ENCODE measurements around the gene DLGAP1.
"Not testable (repeated sequence)": the region's sequence is repeated elsewhere in the genome, so short reads cannot be mapped to it uniquely, and the experiment has no call there.

DLGAP1 gene

DNA sequence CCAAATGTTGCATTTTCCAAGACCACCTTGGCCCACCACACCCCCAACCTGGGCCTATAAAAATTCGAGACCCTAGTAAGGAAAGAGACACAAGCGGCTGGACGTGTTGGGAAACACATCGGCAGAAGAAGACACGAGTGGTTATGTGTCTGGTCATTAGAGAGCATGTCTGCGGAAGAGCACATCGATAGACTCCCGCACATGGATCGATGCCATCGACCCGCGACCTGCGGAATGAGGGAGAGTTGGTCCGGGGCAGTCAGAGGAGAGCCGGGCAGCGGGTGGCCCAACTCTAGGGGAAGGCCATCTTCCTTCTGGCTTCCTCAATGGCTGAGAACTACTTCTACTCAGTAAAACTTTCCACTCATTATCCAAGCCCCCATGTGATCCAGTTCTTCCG is 785.7 kb downstream of the DLGAP1 start:
- DNase-seq = no peak

DNA sequence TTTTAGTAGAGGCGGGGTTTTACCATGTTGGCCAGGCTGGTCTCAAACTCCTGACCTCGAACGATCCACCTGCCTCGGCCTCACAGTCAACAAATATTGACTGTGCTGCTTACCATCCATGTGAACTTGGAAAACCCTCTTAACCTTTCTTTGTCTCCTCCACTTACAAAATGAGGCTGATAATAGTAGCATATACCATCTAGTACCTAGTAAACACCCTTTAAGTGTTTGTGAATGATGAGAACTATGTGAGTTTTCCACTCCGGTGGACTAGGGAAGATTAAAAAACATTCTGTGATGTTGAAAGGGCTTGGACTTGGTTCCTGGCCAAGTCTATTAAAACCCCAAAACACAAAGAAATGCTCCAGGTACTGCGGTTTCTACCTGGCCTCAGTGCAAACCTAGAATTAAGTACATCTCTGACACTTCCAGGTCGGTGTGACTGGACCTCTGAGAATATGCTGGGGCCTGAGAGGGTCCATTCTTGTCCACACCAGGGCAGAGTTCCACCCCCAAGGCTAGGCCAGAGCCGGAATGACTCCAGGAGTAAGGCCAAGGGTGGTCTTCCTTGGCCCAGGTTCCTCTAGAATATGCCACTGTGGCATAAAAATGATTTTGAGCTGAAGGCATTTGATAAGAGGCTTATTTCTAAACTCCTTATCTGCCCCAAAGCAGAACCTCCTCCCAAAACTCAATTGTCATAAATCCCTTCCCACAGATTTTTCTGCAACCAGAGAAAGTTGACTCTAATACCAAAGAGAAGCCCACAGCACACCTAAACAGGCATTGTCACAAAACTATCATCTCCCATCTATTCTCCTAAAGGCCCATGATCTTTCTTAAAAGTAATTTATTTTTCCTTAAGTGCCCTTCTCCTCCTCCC is 787.6 kb downstream of the DLGAP1 start:
- DNase-seq = no peak

DNA sequence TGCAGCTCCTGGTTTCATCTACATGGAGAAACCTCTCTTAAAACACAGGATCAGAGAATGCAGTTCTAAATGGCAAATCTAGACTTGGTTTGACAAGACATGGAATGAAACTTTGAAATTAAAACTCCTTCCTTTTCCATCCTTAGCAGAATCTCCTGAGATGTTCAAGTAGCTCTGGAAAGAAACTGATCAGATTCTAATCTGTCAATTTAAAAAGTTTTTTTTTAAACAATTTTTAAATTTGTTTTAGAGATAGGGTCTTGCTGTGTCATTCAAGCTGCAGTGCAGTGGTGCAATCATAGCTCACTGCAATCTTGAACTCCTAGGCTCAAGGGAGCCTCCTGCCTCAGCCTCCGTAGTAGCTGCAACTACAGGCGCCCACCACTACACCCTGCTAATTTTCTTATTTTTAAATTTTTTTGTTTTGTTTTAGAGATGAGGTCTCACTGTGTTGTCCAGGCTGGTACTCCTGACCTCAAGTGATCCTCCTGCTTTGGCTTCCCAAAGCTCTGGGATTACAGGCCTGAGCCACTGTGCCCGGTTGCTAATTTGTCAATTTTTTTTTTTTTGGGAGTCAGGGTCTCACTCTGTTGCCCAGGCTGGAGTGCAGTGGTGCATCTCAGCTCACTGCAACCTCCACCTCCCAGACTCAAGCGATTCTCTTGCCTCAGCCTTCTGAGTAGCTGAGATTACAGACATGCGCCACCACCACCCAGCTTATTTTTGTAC is 788.4 kb downstream of the DLGAP1 start:
- DNase-seq = no peak

DNA sequence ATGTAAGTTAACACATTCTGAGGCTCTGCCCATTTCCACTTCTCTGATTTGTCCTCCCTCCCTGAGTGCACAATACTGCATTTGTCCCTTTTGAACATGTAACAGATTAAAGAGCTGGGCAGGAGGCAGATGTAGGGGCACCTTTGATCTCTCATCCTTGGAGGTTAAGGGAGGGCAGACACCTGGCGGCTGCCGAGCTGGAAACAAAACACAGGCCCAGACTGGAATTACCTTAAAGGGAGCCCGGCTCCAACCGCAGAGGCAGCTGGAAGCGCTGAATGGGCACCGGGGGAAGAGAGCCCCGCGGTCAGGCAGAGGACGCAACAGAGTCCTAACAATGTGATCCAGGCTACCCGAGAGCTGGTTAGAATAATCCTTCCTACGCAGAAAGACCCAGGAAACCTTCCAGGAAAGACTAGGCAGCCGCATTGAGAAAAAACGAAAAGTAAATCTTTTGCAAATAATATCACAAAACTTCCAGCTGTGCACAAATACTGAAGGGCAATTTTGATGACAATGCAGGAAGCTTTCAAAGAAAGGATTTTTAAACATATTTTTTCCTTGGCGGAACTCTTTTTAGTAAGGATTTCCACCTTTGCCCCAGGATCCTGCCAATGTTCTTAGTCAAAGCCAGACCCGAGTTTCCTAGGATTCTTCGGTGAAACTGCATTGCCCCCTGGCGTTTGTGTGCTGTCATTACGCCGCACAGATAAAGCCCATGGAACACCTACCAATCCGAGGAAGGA is 789.2 kb downstream of the DLGAP1 start:
- peak; percentile 60 to 80 for DNase-seq

DNA sequence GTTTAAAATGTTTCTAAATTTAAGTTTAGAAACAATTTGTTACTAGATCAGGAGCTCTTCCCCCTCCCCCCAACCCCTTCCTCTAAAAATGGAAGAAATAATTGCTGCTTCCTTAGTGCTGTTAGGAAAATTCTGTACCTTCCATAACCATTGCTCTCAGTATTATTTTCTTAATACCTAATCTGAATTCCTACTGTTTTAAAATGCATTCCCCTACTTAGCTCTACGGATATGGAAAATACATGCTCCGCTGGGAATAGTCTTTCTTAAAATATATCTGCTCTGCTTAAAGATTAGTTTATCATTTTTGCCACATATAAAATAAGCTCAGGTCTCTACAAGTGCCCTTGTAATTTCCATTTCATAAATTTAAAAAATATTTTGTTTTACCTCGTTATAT is 789.9 kb downstream of the DLGAP1 start:
- no peak for DNase-seq

DNA sequence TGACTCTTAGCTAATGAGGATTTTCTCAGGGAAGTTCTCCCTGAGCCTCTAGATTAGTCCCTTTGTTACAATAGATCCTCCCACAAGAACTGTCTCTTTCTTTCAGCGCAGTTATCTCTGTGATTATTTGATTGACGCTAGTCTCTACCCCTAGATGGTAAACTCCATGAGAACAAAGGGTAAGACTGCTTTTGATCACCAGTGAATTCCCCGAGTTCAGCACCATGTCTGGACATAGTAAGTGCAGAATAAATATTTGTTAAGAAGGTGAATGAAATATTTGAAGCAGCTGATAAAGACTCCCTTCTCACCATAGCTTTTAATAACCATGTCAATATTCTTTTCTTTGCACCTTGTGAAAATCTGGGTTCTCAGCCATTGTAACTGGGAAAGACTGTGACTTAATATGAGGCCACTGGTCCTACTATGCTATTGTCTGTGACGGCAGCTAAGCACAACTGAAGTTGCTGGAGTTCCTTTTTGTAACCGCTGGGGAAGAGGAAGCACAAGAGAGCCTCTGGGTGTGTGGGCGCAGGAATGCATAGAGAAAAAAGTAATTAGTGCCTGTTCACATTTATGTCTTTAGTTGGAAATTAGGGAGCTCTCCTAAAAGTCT is 790.4 kb downstream of the DLGAP1 start:
- DNase-seq = peak in 1 of 2 donors; percentile 8

DNA sequence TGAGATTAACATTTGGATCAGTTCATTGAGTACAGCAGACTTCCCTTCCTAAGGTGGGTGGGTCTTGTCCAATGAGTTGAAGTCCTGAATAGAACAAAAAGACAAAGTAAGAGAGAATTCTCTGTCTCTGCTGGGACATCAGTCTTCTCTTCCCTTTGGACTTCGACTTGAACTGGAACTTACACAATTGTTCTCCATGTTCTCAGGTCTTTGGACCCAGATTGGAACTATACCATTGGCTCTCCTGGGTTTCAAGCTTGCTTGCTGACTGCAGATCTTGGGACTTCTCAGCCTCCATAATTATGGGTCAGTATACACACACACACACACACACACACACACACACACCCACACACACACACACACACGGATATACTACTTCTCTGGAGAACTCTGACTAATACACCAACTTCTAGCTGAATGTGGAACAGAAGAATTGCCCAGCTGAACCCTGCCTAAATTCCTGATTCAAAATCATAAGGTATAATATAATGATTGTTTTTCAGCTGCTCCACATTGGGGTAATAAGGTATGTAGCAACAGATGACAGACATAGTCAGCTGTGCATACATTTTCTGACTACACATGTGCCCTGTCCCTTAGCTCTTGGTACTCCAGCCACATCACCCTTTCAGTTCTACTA is 791.1 kb downstream of the DLGAP1 start:
- no peak for DNase-seq

DNA sequence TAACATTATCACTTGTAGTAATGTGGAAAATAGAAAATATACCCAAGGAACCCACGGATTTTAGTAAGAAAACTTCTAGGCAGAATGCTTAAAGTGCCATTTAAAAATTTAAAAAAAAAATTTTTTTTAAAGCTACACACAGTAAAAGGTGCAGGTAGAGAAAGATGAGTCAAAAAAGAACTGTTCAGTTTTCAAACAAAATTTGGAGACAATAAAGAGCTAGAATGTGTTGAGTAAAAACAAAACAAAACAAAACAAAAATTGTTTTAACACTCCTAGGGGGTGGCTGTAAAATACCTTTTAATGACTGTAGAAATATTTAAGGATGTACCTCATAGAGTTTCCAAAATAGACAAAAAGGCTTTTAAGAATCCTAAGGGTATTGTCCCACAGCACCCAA is 793.1 kb downstream of the DLGAP1 start:
- DNase-seq = no peak

DNA sequence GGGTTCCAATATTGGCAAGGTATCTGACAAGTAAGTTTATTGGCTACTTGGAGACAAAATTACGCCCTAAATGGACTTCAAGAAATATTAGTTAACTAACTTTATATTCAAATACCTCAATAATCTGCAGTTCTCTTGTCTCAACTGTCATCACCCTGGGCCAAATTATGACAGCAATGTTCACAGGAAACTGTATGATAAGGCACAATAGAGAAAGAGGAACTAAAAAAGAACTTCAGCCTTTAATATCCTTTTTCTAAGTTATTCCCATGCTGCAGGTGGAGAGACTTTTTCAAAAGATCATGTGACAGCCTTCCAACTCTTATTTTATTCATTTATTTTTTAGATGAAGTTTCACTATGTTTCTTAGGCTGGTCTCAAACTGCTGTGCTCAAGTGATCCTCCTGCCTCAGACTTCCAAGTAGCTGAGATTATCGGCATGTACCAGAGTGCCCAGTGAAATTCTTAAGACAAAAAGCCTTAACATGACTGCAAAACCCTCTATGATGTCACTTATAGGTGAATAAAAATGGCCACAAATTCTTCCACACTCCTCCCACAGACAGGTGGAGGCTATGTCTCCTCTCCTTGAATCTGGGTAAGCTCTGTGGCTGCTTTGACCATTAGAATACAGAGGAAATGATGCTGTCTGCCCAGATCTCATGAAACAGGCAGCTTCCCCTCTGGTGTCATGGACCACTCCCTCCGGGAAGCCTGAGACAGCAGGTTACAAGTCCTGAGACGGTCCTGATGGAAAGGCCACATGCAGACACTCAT is 794.2 kb downstream of the DLGAP1 start:
- no peak for DNase-seq

DNA sequence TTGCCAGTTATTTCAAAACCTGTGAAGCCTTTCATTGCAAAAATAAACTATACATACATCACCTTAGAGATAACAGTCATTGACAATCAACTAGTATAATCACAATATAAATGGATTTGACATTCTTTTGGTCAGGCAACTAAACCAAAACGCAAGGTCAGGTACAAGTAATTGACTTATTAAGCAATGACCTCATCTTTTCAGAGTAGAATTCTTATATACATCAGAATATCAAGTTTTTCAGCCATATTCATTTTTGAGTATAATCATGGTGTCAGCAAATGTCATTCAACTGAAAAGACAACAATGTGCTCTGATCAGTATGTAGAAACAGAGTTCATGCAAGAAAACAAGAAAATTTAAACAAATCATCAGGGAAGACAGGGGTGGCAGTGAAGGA is 796.6 kb downstream of the DLGAP1 start:
- no peak for DNase-seq

DNA sequence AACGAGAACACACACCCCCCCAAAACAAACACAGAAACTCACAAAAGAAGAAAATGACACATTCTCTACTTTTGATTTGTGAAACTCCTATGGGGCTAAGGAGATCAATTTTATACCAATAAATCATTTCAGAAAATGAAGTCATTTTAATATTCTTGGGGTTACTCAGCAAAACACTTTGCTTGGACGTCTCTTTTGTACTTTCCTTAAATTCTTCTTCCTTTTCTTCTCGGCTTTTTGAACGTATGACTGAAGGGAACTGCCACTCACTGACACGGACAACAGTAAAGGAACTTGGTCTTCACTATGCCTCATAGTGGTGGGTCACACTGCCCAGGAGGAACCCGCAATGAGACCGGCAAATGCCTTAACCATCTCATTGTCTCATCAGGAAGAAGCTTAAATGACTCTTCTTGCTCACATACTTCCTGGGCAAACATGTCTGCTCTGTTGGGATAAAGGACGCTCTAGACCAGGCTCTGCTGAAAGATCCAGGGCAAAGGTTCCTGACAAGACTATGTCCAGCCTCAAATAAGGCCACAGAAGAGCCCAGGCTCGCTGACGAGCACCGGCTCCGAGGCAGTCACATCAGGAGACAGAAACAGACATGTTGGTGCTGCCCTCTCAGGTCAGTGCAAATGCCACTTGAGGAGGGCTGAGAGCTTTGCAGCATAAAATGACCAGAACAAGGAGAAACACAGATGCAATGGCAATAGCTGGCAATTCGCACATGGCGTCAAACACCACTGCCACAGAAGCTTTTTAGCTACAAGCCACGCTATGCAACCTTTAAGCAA is 799.7 kb downstream of the DLGAP1 start:
- DNase-seq = no peak

DNA sequence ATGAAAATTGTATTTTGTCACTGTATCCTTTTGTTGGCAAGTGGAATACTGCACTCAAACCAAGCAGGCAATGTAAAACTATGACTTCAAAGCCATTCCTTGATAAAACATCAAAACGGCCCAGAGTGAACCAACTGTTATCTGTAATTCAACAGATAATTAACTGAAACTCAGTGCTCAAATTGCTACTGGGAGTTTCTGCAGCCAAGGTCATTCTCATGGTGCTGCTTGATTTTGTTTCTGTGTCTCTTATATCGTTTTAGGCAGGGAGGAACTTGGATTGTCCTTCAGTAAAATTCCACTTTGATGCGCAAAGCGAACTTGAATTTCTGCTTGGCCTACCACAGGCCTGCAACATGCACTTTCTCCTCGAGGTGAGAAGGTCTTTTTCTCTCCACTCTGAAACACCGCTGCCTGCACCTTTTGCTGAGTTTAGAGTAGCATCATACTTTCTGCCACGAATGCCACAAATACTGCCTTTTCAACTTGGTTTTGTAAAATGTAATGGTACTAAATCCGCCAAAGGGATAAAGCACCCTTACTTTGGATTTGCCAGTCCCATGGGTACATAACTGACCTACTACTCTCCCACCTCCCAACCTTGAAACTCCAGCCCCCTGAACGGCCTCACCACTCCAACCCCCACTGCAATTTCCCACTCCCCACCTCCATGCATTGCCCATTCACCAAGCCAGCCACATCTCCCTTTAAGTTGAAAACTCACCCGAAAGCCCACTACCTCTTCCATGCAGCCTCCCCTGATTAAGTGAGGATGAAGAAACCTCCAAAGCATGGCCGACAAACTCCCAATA is 800.5 kb downstream of the DLGAP1 start:
- no peak for DNase-seq

DNA sequence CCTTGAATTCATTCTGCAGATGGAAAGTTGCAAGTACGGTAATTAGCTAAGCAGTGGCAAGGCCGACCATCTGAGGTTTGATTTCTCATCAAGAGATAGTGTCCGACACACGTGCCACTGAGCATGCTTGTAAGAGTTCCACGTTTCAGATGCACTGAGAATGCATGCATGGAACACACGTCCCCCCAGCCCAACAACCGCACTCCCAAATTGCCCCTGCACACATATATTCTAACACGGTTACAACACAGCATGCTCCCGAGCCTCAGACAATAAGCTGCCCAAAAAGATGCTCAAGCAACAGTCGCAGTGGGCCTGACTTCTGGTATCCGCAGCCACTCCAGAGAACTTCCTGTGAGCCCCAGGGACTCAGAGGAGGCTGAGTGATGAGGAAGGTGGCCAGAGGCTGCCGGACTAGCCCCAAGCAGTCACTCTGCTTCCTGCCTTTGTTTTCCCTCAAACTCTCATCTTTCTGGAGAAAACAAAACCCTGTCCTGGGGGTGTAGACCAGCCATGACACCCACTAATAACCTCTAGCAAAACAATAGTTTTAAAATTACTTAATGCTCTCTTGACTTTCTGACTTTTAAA is 801.2 kb downstream of the DLGAP1 start:
- DNase-seq = no peak

DNA sequence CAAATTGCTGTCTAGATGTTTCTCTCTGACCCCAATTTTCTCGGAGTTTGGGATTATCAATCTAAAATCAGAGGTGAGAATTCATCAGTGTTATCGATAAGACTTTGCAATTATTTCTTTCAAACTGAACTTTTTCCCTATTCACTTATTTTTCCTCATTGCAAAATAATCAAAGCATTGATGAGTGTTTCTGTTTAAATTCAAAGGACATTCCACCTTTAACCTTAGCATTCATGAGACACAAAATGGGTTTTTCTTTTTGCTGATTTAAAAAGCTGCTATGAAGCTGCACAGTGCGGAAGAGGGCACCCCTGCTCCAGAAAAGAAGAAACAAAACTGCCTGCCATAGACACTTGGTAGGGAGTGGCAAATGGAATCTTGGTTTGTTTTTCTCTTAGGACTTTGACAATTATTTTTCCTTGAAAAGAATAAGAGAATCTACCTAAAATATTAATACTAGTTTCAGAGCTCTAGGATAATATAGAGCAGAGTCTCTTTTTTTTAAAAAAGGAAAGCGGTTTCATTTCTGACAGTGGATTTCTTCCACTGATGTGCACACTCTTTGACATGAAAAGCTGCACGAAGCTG is 801.8 kb downstream of the DLGAP1 start:
- no peak for DNase-seq

DNA sequence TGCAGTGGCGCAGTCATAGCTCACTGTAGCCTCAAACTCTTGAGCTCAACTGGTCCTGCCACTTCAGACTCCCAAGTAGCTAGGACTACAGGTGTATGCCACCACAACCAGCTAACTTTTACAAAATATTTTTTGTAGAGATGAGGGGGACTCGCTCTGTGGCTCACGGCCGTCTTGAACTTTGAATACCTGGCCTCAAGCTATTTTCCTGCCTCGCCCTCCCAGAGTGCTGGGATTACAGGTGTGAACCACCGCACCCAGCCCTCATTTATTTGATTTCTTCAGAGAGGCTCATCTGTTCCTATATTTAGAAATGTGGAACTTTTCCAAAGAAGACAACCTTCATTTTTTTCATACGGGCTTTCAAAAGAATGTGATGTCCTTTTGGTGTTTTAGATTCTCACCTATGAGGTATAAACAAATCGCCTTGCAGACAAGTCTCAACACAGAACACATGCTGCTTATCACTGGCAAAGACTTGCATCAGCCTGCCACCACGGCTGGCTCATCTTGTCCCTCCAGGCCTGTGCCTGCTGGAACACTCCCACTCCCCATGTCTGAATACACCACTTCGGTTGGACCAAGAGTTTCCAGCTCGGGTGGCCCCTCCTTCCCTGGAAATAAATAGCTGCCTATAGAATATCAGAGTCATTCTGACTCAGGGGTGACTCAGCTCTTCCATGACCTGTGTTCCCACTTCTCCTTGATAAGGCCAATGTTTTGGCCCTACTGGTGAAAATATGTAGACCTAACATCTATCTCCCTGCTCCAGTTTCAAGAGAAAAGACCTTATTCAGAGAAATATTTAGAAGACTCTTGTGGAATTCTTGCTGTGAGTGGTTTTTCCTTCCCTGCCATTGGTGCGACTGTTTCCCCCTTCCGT is 802.5 kb downstream of the DLGAP1 start:
- peak; percentile 61 to 68 for DNase-seq

DNA sequence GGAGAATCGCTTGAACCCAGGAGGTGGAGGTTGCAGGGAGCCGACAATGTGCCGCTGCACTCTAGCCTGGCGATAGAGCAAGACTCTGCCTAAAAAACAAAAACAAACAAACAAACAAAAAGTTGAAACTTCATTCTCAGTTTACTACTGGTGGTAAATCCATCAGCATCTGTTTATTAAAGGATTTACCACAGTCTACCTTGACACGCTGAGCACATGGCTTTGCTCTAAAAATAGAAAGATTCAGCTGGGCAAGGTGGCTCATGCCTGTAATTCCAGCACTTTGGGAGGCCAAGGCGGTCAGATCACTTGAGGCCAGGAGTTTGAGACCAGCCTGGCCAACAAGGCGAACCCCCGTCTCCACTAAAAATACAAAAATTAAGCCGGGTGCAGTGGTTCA is 803.8 kb downstream of the DLGAP1 start:
- DNase-seq = no peak

DNA sequence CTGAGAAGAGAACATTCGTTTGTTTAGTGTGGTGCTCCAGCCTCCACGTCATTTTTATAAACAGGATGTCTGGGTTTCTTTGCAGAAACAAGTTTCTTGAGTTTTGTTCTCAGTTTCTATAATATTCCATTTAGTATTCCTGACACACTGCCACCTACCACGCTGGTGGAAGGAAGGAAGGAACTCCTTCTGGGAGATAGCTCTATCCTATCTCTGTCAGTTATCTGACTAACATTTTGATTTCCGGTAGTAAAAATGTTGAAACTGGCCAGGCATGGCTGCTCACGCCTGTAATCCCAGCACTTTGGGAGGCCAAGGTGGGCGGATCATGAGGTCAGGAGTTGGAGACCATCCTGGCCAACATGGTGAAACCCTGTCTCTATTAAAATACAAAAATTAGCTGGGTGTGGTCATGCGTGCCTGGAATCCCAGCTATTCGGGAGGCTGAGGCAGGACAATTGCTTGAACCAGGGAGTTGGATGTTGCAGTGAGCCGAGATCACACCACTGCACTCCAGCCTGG is 804.5 kb downstream of the DLGAP1 start:
- not testable (repeated sequence) for DNase-seq

Measured in activated CD4-positive, alpha-beta T cell treated with anti-CD3 and anti-CD28 coated beads for 4 hours (primary cell).